ENCODE results near the gene VWA5B1. TPM values are rescaled to one million over a fixed set of nuclear protein-coding genes. Genes with fewer than 3 reads are reported as not detected.

The VWA5B1 gene
- total and polyA plus RNA-seq, 8 donors = not detected

GRCh38 chr1:20337581-20337980 is 46.9 kb downstream of the VWA5B1 start:
- Histone ChIP-seq H3K9me3 (no peaks in the 10 kb centered on the region), H3K27ac (no peak overlapping the region), H3K27me3 (peaks cover 0 to 36% (median 9%) of the 10 kb centered on the region in 3 donors), H3K4me1 (peaks cover 0 to under 1% (median 0%) of the 10 kb centered on the region in 4 donors), H3K4me3 (no peak overlapping the region), H3K36me3 (no peaks in the 10 kb centered on the region)
- no peak for DNase-seq
- TF ChIP-seq CTCF (IDR thresholded peaks at IDR 0.05) (no peak), POLR2A (IDR thresholded peaks at IDR 0.05) (no peak), POLR2AphosphoS5 (IDR thresholded peaks at IDR 0.05) (no peak), EP300 (IDR thresholded peaks at IDR 0.05) (no peak)
- WGBS, 5 donors = 71 to 88% (median 85%) methylated on average over 7 of the region's 7 CpGs
- intact Hi-C loops (cut with DNase I; ENCODE audit: low total_unique reads) = no loop called here

GRCh38 chr1:20339811-20340457 is 49.3 kb downstream of the VWA5B1 start:
- Histone ChIP-seq H3K36me3 (no peaks in the 10 kb centered on the region), H3K9me3 (no peaks in the 10 kb centered on the region), H3K4me3 (no peak overlapping the region), H3K27me3 (peaks cover 6 to 60% (median 30%) of the 10 kb centered on the region in 3 donors), H3K4me1 (peaks cover 0 to 15% (median 11%) of the 10 kb centered on the region in 4 donors), H3K27ac (no peak overlapping the region)
- DNase-seq = no peak
- WGBS, 5 donors = 60 to 71% (median 69%) methylated on average over 9 of the region's 9 CpGs
- TF ChIP-seq EP300 (IDR thresholded peaks at IDR 0.05) (no peak), POLR2A (IDR thresholded peaks at IDR 0.05) (no peak), CTCF (IDR thresholded peaks at IDR 0.05) (no peak), POLR2AphosphoS5 (IDR thresholded peaks at IDR 0.05) (no peak)
- intact Hi-C loops (cut with DNase I; ENCODE audit: low total_unique reads) = no loop called here

- Histone ChIP-seq H3K27me3 (peaks cover 6 to 66% (median 39%) of the 10 kb centered on the region in 3 donors), H3K4me1 (peaks cover 0 to 15% (median 11%) of the 10 kb centered on the region in 4 donors), H3K4me3 (peak overlapping the region in 2 of 4 donors; percentile 29 to 36), H3K27ac (no peak overlapping the region), H3K9me3 (peaks cover 4 to 12% (median 11%) of the 10 kb centered on the region in 4 donors), H3K36me3 (no peaks in the 10 kb centered on the region)
- WGBS, 5 donors = 48 to 85% (median 56%) methylated on average over 7 to 17 of the region's 17 CpGs
- TF ChIP-seq POLR2AphosphoS5 (IDR thresholded peaks at IDR 0.05) = no peak
- TF ChIP-seq EP300 (IDR thresholded peaks at IDR 0.05) = no peak
- no peak for TF ChIP-seq CTCF (IDR thresholded peaks at IDR 0.05)
- TF ChIP-seq POLR2A (IDR thresholded peaks at IDR 0.05) = no peak
- intact Hi-C loops (cut with DNase I; ENCODE audit: low total_unique reads) = no loop called here
- DNase-seq = no peak
Measured at GRCh38 chr1:20342294-20343148, 51.8 kb downstream of the VWA5B1 start.

GRCh38 chr1:20343149-20343937 is 52.7 kb downstream of the VWA5B1 start:
- no peak for TF ChIP-seq POLR2AphosphoS5 (IDR thresholded peaks at IDR 0.05)
- no peak for TF ChIP-seq POLR2A (IDR thresholded peaks at IDR 0.05)
- no peak for TF ChIP-seq EP300 (IDR thresholded peaks at IDR 0.05)
- TF ChIP-seq CTCF (IDR thresholded peaks at IDR 0.05) = no peak
- H3K36me3 ChIP-seq = no peaks in the 10 kb centered on the region
- H3K4me3 ChIP-seq = peak overlapping the region; percentile 19 to 36 (median 26)
- H3K9me3 ChIP-seq = peaks cover 4 to 12% (median 11%) of the 10 kb centered on the region in 4 donors
- no peak overlapping the region for H3K27ac ChIP-seq
- 5 to 8% (median 7%) methylated on average over 28 to 59 of the region's 59 CpGs for WGBS, 5 donors
- DNase-seq = peak in 1 of 2 donors; percentile 76
- H3K4me1 ChIP-seq = peaks cover 0 to 15% (median 11%) of the 10 kb centered on the region in 4 donors
- H3K27me3 ChIP-seq = peaks cover 6 to 70% (median 39%) of the 10 kb centered on the region in 3 donors
- intact Hi-C loops (cut with DNase I; ENCODE audit: low total_unique reads) = no loop called here

Measured in stomach (tissue), 9 donors.